ENCODE data around the gene CTSC. TPM values are rescaled to one million over a fixed set of nuclear protein-coding genes. Genes with fewer than 3 reads are reported as not detected.
"Not testable (repeated sequence)": the region's sequence is repeated elsewhere in the genome, so short reads cannot be mapped to it uniquely, and the experiment has no call there.

The CTSC gene
- total RNA-seq, 1 experiment from 2014 or later: 359 TPM

DNA sequence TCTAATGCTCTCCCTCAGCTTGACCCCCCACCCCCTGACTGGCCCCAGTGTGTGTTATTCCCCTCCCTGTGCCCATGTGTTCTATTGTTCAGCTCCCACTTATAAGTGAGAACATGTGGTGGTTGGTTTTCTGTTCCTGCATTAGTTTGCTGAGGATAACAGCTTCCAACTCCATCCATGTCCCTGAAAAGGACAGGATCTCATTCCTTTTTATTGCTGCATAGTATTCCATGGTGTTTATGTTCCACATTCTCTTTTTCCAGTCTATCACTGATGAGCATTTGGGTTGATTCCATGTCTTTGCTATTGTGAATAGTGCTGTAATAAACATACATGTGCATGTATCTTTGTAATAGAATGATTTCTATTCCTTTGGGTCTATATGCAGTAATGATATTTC, 16.1 kb downstream of the CTSC start:
- not testable (repeated sequence) for H2BK120ac ChIP-seq (ENCODE audit: low read depth, low read length, poor library complexity, severe bottlenecking); H3K79me1 ChIP-seq (ENCODE audit: insufficient read depth, low read depth, low read length, poor library complexity, severe bottlenecking); H3K27ac ChIP-seq (ENCODE audit: insufficient read length, low read depth, low read length); H3K4me2 ChIP-seq (ENCODE audit: insufficient read depth, insufficient read length, low read length); H2BK12ac ChIP-seq (ENCODE audit: insufficient read length, low read depth, low read length); H3K4me1 ChIP-seq (ENCODE audit: insufficient read depth, low read length); H3K14ac ChIP-seq (ENCODE audit: insufficient read depth, low read length); H3K4me3 Mint-ChIP-seq; H3T11ph ChIP-seq (ENCODE audit: low read length); H4K20me1 ChIP-seq (ENCODE audit: control insufficient read depth, insufficient read depth, insufficient read length); H3K23me2 ChIP-seq (ENCODE audit: insufficient read length, low read depth, low read length, poor library complexity, severe bottlenecking); DNase-seq; H2BK5ac ChIP-seq (ENCODE audit: insufficient read length, low read length); H3K9me3 Mint-ChIP-seq; H4K8ac ChIP-seq (replicated peaks; ENCODE audit: insufficient read length, low read depth, low read length); H3K56ac ChIP-seq (ENCODE audit: insufficient read length, low read depth, low read length); H3K9ac ChIP-seq (ENCODE audit: extremely low read depth, insufficient read length, low read length); H4K91ac ChIP-seq (ENCODE audit: insufficient read length, low read depth, low read length); H3K27me3 ChIP-seq (ENCODE audit: insufficient read depth, low read length); H3K18ac ChIP-seq (ENCODE audit: insufficient read length, low read depth, low read length); H2AFZ ChIP-seq (ENCODE audit: low read length); H2BK15ac ChIP-seq (ENCODE audit: low read depth, low read length); H2BK20ac ChIP-seq (ENCODE audit: low read depth, low read length, poor library complexity, severe bottlenecking); H3K27ac Mint-ChIP-seq; H3K23ac ChIP-seq (ENCODE audit: insufficient read length, low read depth, low read length); H3K27me3 Mint-ChIP-seq (ENCODE audit: low read depth); H2AK5ac ChIP-seq (ENCODE audit: insufficient read length, low read length); H4K5ac ChIP-seq (ENCODE audit: insufficient read length, low read depth, low read length); H3K4ac ChIP-seq (ENCODE audit: low read depth, low read length); H3K9me3 ChIP-seq (ENCODE audit: control insufficient read depth, low read depth, low read length)
- Mint-ChIP-seq H3K4me1 (peaks cover 63 to 68% of the 10 kb centered on the region in 2 experiments), H3K36me3 (ENCODE audit: insufficient read depth in 1 of 3, low read depth in 3 of 3) (peaks cover 38 to 60% (median 56%) of the 10 kb centered on the region in 3 experiments)
- H3K79me2 ChIP-seq (ENCODE audit: insufficient read depth, low read length): peaks cover 21% of the 10 kb centered on the region; the same call in 1 of the 2 replicates
